H1 (cell line): Measurements from ENCODE around the gene ISY1. TPM values are rescaled to one million over a fixed set of nuclear protein-coding genes. Genes with fewer than 3 reads are reported as not detected.

Experiments
- HDAC6 ChIP-seq: IDR thresholded peaks from one replicate; pipeline ENCODE4 v1.7.1; 2012; ENCODE audit warnings: low read depth, mild to moderate bottlenecking, inconsistent platforms, low read length, moderate library complexity
- KDM4A ChIP-seq: IDR thresholded peaks from one replicate; pipeline ENCODE4 v1.7.1; 2012; ENCODE audit warnings: low read depth, mild to moderate bottlenecking, moderate library complexity, low read length, inconsistent platforms; ENCODE audit not compliant: severe bottlenecking
- RFX5 ChIP-seq: IDR thresholded peaks from 2 replicates; pipeline ENCODE4 v1.6.1; 2011; ENCODE audit warnings: low read depth, low read length, improper control_type of control experiment, borderline replicate concordance
- SUZ12 ChIP-seq: fragments of 200-600 bp; sonication (generic); IDR thresholded peaks from 2 replicates; pipeline ENCODE4 v1.6.1; 2012; ENCODE audit warnings: mild to moderate bottlenecking, inconsistent platforms, low read length, moderate library complexity, mixed read lengths
- YY1 ChIP-seq: IDR thresholded peaks from 2 replicates; pipeline ENCODE4 v1.6.1; 2011; ENCODE audit warnings: low read depth, mild to moderate bottlenecking, low read length
- polyA plus RNA-seq, 7 experiments: library from polyadenylated mRNA; depleted of rRNA in 3 of 7; stranded (reverse) in 5 of 7; unstranded in 2 of 7; fragments of >200 nt in 5 of 7; fragments of 200-250 nt in 2 of 7; gene quantifications; 1 replicate in 5 of 7; 2 replicates in 1 of 7; 4 replicates in 1 of 7; pipeline versions ENCODE4 v1.2.1 to v1.2.3, GENCODE V29; 2011 to 2013; ENCODE audit warnings: missing spikeins in 2 of 7, mixed read lengths in 2 of 7
- total RNA-seq: library from RNA; stranded (reverse); fragmentation: NEBNext Ultra II Directional; extraction: Animal tissue kit (Norgen Biotek cat#: 25700); gene quantifications from 2 replicates; pipeline ENCODE4 v1.2.1, GENCODE V29; 2021
- TF ChIP-seq, protein P1 (sequence below): IDR thresholded peaks from 2 replicates; pipeline ENCODE4 v1.6.1; 2012; ENCODE audit warnings: low read length, inconsistent platforms
- TF ChIP-seq, protein P2 (sequence below): IDR thresholded peaks from 2 replicates; pipeline ENCODE4 v1.6.1; 2011; ENCODE audit warnings: low read length, improper control_type of control experiment

The ISY1 gene
- total and polyA plus RNA-seq, 2 of the 8 experiments (the other 6 are each of a cell fraction or from before 2014, with no cell fraction given): 16.6 to 38.7 TPM

DNA sequence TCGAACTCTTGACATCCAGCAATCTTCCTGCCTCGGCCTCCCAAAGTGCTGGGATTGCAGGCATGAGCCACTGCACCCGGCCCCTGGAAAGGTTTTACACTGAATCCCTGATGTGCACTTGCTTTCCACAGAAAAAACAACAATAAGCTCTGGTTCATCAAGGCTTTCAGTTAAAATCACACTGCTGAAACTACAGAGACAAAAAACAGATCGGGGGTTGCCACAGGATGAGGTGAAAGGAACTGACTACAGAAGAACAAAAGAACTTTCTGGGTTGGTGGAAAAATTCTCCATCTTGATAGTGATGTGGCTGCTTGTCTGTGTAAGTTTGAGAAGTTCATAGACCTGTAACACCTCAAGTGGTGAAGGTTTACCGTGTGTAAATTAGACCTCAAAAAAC is 42.1 kb downstream of the ISY1 start (continued):
- TF ChIP-seq, protein P1, sequence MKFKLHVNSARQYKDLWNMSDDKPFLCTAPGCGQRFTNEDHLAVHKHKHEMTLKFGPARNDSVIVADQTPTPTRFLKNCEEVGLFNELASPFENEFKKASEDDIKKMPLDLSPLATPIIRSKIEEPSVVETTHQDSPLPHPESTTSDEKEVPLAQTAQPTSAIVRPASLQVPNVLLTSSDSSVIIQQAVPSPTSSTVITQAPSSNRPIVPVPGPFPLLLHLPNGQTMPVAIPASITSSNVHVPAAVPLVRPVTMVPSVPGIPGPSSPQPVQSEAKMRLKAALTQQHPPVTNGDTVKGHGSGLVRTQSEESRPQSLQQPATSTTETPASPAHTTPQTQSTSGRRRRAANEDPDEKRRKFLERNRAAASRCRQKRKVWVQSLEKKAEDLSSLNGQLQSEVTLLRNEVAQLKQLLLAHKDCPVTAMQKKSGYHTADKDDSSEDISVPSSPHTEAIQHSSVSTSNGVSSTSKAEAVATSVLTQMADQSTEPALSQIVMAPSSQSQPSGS: no peak
- TF ChIP-seq KDM4A (no peak), YY1 (no peak), HDAC6 (no peak), SUZ12 (no peak), RFX5 (no peak)
- TF ChIP-seq, protein P2, sequence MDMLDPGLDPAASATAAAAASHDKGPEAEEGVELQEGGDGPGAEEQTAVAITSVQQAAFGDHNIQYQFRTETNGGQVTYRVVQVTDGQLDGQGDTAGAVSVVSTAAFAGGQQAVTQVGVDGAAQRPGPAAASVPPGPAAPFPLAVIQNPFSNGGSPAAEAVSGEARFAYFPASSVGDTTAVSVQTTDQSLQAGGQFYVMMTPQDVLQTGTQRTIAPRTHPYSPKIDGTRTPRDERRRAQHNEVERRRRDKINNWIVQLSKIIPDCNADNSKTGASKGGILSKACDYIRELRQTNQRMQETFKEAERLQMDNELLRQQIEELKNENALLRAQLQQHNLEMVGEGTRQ: no peak
